Measurements from ENCODE around the gene SPAAR.

DNA sequence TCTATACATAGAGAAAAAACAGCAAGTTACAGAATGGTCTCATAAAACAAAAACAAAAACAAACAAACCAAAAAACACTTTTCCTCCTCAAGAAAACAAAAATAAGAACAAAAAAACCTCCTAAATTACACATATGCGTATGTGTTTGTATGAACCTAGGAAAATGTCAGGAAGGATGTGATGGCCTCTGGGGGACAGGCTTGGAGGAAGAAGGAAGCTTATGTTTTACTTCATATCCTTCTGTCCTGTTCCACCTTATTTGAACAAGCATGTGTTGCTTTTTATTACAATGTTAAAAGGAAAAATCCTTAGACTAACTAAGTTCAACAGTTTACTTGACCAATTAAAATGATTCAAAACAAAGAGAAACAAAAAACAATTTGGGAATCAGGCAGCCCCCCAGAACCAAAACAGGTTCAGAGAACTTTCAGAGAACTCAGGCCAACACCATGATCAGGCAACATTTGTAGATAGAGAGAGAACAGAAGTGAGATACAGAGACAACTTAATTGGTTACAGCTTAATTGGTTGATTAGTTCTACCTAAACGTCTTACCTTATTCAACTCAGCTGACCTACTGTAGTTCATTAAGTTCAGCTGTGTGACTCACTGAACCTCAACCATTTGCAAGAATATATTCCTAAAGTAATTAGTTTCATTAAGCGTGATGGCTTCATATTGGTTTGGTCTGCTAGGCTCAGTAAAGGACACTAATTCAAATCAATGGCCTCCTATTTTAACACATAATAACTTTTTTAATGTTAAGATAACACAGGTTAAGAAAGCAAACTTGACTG, 10.1 kb downstream of the SPAAR start:
- TF ChIP-seq, protein P1, sequence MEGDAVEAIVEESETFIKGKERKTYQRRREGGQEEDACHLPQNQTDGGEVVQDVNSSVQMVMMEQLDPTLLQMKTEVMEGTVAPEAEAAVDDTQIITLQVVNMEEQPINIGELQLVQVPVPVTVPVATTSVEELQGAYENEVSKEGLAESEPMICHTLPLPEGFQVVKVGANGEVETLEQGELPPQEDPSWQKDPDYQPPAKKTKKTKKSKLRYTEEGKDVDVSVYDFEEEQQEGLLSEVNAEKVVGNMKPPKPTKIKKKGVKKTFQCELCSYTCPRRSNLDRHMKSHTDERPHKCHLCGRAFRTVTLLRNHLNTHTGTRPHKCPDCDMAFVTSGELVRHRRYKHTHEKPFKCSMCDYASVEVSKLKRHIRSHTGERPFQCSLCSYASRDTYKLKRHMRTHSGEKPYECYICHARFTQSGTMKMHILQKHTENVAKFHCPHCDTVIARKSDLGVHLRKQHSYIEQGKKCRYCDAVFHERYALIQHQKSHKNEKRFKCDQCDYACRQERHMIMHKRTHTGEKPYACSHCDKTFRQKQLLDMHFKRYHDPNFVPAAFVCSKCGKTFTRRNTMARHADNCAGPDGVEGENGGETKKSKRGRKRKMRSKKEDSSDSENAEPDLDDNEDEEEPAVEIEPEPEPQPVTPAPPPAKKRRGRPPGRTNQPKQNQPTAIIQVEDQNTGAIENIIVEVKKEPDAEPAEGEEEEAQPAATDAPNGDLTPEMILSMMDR (conservative IDR thresholded peaks at IDR 0.05; ENCODE audit: low read depth, low read length), result no peak
- TF ChIP-seq EZH2 (IDR thresholded peaks at IDR 0.05; ENCODE audit: borderline replicate concordance, low read depth, low read length, poor library complexity, severe bottlenecking), result no peak

All from A673 (cell line).